ENCODE results near the gene GUCY1B1.
A peak's percentile ranks its signal among the peaks of the same experiment; 100 is the strongest.
"Not testable (repeated sequence)": the region's sequence is repeated elsewhere in the genome, so short reads cannot be mapped to it uniquely, and the experiment has no call there.

Gene GUCY1B1

GRCh38 chr4:155787113-155787710 is 28.4 kb downstream of the GUCY1B1 start:
- POLR2A ChIA-PET = no interaction called here
- CTCF ChIA-PET = interaction anchor here (0.6 to 2.3 kb wide), 10 partner anchors 9 to 1228 kb away, joined by 3 to 14 read pairs (median 4); no protein-coding TSS in a partner anchor
- H3K4me3 ChIP-seq (ENCODE audit: low read depth, low read length) = no peak overlapping the region
- no peak for DNase-seq (ENCODE audit: low read depth, low spot score)
- TF ChIP-seq, protein P1, sequence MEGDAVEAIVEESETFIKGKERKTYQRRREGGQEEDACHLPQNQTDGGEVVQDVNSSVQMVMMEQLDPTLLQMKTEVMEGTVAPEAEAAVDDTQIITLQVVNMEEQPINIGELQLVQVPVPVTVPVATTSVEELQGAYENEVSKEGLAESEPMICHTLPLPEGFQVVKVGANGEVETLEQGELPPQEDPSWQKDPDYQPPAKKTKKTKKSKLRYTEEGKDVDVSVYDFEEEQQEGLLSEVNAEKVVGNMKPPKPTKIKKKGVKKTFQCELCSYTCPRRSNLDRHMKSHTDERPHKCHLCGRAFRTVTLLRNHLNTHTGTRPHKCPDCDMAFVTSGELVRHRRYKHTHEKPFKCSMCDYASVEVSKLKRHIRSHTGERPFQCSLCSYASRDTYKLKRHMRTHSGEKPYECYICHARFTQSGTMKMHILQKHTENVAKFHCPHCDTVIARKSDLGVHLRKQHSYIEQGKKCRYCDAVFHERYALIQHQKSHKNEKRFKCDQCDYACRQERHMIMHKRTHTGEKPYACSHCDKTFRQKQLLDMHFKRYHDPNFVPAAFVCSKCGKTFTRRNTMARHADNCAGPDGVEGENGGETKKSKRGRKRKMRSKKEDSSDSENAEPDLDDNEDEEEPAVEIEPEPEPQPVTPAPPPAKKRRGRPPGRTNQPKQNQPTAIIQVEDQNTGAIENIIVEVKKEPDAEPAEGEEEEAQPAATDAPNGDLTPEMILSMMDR (IDR thresholded peaks at IDR 0.05; ENCODE audit: insufficient read depth, low read length, missing control alignments) = peak; percentile 45

- no peak overlapping the region for H3K4me3 ChIP-seq (ENCODE audit: low read depth, low read length)
- TF ChIP-seq, protein P1 (IDR thresholded peaks at IDR 0.05; ENCODE audit: insufficient read depth, low read length, missing control alignments) = no peak
- DNase-seq (ENCODE audit: low read depth, low spot score) = no peak
- CTCF ChIA-PET = interaction anchor here (0.8 to 1.4 kb wide), 4 partner anchors 11 to 164 kb away, joined by 3 to 5 read pairs (median 4); partner anchors contain the start of gene CTSO
- POLR2A ChIA-PET = no interaction called here
Observed at GRCh38 chr4:155789391-155789790, 30.6 kb downstream of the GUCY1B1 start.

DNA sequence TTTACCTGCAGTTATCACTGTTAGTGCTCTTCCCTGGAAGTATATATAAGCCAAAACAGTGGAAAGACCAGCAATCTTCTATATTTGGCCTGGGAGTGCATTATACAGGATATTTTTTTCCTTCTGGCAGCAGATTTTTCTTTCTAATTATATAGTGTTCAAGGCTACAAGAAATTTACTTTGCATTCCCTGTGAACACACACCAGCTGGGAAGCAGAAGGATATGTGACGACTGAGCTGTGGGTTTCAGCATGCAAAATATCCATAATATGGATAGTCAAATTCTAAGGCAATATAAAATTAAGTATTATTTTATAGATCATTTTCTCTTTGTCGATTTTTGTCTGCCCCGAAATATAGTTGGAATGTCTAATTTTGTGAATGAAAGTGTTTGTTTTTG is 31.2 kb downstream of the GUCY1B1 start:
- DNase-seq (ENCODE audit: low read depth, low spot score) = no peak
- H3K4me3 ChIP-seq (ENCODE audit: low read depth, low read length) = no peak overlapping the region
- TF ChIP-seq, protein P1 (IDR thresholded peaks at IDR 0.05; ENCODE audit: insufficient read depth, low read length, missing control alignments) = no peak
- CTCF ChIA-PET = no interaction called here
- POLR2A ChIA-PET = no interaction called here

DNA sequence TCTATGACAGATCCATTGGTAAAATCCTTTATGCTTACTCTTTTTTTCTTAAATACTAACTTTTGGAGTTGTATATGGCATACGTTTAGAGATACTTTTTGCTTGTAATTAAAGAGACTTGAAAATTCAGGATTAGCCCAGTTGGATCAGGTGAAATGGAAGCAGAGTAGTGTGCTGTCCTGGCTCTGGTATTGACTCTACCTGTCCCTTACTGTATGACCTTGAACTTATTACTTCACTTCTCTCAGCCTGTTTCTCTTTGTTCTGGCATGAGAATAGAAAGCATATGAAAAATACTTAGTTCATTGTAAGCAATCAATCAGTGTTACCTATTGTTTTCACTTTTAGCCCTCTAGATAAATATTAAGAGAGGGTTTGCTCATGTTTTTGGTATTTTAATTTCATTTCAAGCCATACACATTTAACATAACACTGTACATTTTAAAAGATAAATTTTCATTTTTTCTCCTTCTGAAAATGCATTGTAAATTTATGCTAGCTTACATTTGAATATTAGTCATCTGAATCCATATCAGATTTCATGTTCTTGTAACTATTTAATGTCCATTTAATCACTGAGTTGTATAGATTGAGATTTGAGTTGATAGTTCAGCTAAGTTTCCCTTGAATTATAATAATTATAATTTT is 35.9 kb downstream of the GUCY1B1 start:
- TF ChIP-seq, protein P1 (IDR thresholded peaks at IDR 0.05; ENCODE audit: insufficient read depth, low read length, missing control alignments) = no peak
- POLR2A ChIA-PET = no interaction called here
- CTCF ChIA-PET = interaction anchor here (1.9 kb wide), 1 partner anchor 16 kb away, joined by 8 read pairs; no protein-coding TSS in a partner anchor
- no peak for DNase-seq (ENCODE audit: low read depth, low spot score)
- no peak overlapping the region for H3K4me3 ChIP-seq (ENCODE audit: low read depth, low read length)

GRCh38 chr4:155795991-155796390 is 37.2 kb downstream of the GUCY1B1 start:
- no peak for DNase-seq (ENCODE audit: low read depth, low spot score)
- TF ChIP-seq, protein P1 (IDR thresholded peaks at IDR 0.05; ENCODE audit: insufficient read depth, low read length, missing control alignments) = peak; percentile 41
- ChIA-PET CTCF (interaction anchor here (0.9 to 1.9 kb wide), 4 partner anchors 14 to 355 kb away, joined by 3 to 8 read pairs (median 4); no protein-coding TSS in a partner anchor), POLR2A (no interaction called here)
- H3K4me3 ChIP-seq (ENCODE audit: low read depth, low read length) = no peak overlapping the region

DNA sequence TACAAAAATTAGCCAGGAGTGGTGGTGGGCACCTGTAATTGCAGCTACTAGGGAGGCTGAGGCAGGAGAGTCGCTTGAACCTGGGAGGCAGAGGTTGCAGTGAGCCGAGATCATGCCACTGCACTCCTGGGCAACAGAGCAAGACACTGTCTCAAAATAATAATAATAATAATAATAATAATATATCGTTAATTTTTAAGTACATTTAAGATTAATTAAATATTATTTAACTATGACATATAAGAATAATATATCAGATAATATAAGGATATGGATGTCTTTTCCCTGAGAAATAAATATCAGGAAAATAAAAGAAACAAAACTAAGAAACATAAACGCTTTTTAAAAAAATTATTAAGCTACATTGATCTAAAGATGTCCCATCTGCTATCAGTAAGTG is 38.8 kb downstream of the GUCY1B1 start:
- CTCF ChIA-PET = interaction anchor here (0.7 to 1.6 kb wide), 2 partner anchors 155 kb away, joined by 4 read pairs; no protein-coding TSS in a partner anchor
- DNase-seq (ENCODE audit: low read depth, low spot score); POLR2A ChIA-PET; H3K4me3 ChIP-seq (ENCODE audit: low read depth, low read length): not testable (repeated sequence)
